Measurements from ENCODE around the gene VTI1A.

DNA sequence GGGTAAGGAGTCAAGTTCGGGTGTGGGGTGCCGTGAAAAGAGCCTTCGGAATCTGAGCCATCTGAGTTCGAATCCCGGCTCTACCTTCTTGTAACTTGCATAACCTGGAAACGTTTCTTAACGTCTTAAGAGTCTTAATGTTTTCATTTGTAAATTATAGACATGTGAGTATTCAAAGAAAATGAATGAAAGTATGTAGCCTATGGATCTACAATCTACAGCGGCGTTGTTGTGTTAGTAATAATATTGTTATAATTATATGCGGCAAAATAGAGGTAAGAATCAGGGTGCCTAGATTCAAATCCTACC, 559 bp downstream of the VTI1A start:
- TF ChIP-seq POLR2AphosphoS5 (IDR thresholded peaks at IDR 0.05; ENCODE audit: borderline replicate concordance, low read depth, low read length) (no peak), EZH2 (IDR thresholded peaks at IDR 0.05) (no peak), FOXP2 (optimal IDR thresholded peaks at IDR 0.05; ENCODE audit: control extremely low read depth, extremely low read length, insufficient read depth) (no peak)

Data from SK-N-MC (cell line).